ENCODE measurements around the gene ATP6V1D. TPM values are rescaled to one million over a fixed set of nuclear protein-coding genes. Genes with fewer than 3 reads are reported as not detected.

The ATP6V1D gene
- total RNA-seq, 1 donor from 2014 or later = 52.8 TPM

GRCh38 chr14:67385618-67386017 lies 26.0 kb upstream of the ATP6V1D start:
- H3K27me3 Mint-ChIP-seq = no peaks in the 10 kb centered on the region
- no peak for TF ChIP-seq CTCF (conservative IDR thresholded peaks at IDR 0.05)
- H3K9me3 Mint-ChIP-seq = no peaks in the 10 kb centered on the region
- peak overlapping the region; percentile 24 for H3K4me3 Mint-ChIP-seq
- peaks cover 28% of the 10 kb centered on the region for H3K36me3 Mint-ChIP-seq
- H3K4me1 Mint-ChIP-seq (ENCODE audit: unreplicated experiment) = no peaks in the 10 kb centered on the region
- no peak for DNase-seq (ENCODE audit: extremely low spot score, unreplicated experiment)
- peak overlapping the region; percentile 77 for H3K27ac Mint-ChIP-seq

- no peak for DNase-seq (ENCODE audit: extremely low spot score, unreplicated experiment)
- TF ChIP-seq CTCF (conservative IDR thresholded peaks at IDR 0.05) = no peak
- H3K27me3 Mint-ChIP-seq = no peaks in the 10 kb centered on the region
- peaks cover 33% of the 10 kb centered on the region for H3K36me3 Mint-ChIP-seq
- no peaks in the 10 kb centered on the region for H3K9me3 Mint-ChIP-seq
- H3K4me1 Mint-ChIP-seq (ENCODE audit: unreplicated experiment) = no peaks in the 10 kb centered on the region
- peak overlapping the region; percentile 77 for H3K27ac Mint-ChIP-seq
- H3K4me3 Mint-ChIP-seq = peak overlapping the region; percentile 24
Measured at GRCh38 chr14:67385120-67385519, 25.5 kb upstream of the ATP6V1D start.

GRCh38 chr14:67377916-67378315 lies 18.3 kb upstream of the ATP6V1D start:
- Mint-ChIP-seq H3K4me3 (no peak overlapping the region), H3K27me3 (no peaks in the 10 kb centered on the region), H3K27ac (no peak overlapping the region), H3K4me1 (ENCODE audit: unreplicated experiment) (no peaks in the 10 kb centered on the region), H3K36me3 (peaks cover 34% of the 10 kb centered on the region), H3K9me3 (no peaks in the 10 kb centered on the region)
- TF ChIP-seq CTCF (conservative IDR thresholded peaks at IDR 0.05) = no peak
- no peak for DNase-seq (ENCODE audit: extremely low spot score, unreplicated experiment)

GRCh38 chr14:67373347-67373746 lies 13.7 kb upstream of the ATP6V1D start:
- Mint-ChIP-seq H3K27me3 (no peaks in the 10 kb centered on the region), H3K9me3 (no peaks in the 10 kb centered on the region), H3K4me3 (no peak overlapping the region), H3K36me3 (peaks cover 13% of the 10 kb centered on the region), H3K4me1 (ENCODE audit: unreplicated experiment) (no peaks in the 10 kb centered on the region), H3K27ac (no peak overlapping the region)
- DNase-seq (ENCODE audit: extremely low spot score, unreplicated experiment) = no peak
- no peak for TF ChIP-seq CTCF (conservative IDR thresholded peaks at IDR 0.05)

- peaks cover 13% of the 10 kb centered on the region for H3K36me3 Mint-ChIP-seq
- H3K4me3 Mint-ChIP-seq = no peak overlapping the region
- no peaks in the 10 kb centered on the region for H3K4me1 Mint-ChIP-seq (ENCODE audit: unreplicated experiment)
- no peak for TF ChIP-seq CTCF (conservative IDR thresholded peaks at IDR 0.05)
- no peaks in the 10 kb centered on the region for H3K9me3 Mint-ChIP-seq
- DNase-seq (ENCODE audit: extremely low spot score, unreplicated experiment) = no peak
- H3K27ac Mint-ChIP-seq = peak overlapping the region; percentile 34
- no peaks in the 10 kb centered on the region for H3K27me3 Mint-ChIP-seq
Measured at GRCh38 chr14:67372833-67373232, 13.2 kb upstream of the ATP6V1D start.
